A673 (cell line): Measurements from ENCODE around the gene PLCB4. TPM values are rescaled to one million over a fixed set of nuclear protein-coding genes. Genes with fewer than 3 reads are reported as not detected.

Source experiments
- BruUV-seq: library from RNA; stranded (reverse); fragments of 400-500 nt; replicated peaks from 2 replicates; lab custom pipeline; 2021; lab: Mats Ljungman, UMichigan
- CTCF ChIA-PET: fragments of 300-600 bp; sonication (Branson Sonifier 250); formaldehyde crosslinking; loops from one replicate; lab custom pipeline; 2022; ENCODE audit warnings: antibody characterized with exemption; lab: Charles Lee
- POLR2A ChIA-PET: fragments of 300-600 bp; sonication (Branson Sonifier 250); formaldehyde crosslinking; loops from one replicate; lab custom pipeline; 2022; ENCODE audit warnings: antibody characterized with exemption; ENCODE audit not compliant: low non-redundant PET; lab: Charles Lee
- DNase-seq: peaks from one replicate; pipeline ENCODE4 v3.0.0-alpha.2; 2015; ENCODE audit warnings: low spot score
- H3K27ac ChIP-seq: fragments of 200-600 bp; sonication (generic); 2 replicates; pipeline ENCODE4 v1.5.1; 2016; ENCODE audit warnings: mixed run types, low read depth, mild to moderate bottlenecking, mixed read lengths, antibody characterized with exemption, low read length; ENCODE audit not compliant: poor library complexity, severe bottlenecking
- H3K27me3 ChIP-seq: fragments of 200-600 bp; sonication (generic); replicated peaks from 2 replicates; pipeline ENCODE4 v1.6.1; 2017; ENCODE audit warnings: mixed run types, low read depth, mild to moderate bottlenecking, mixed read lengths, antibody characterized with exemption, low read length; ENCODE audit not compliant: insufficient read depth, poor library complexity
- H3K36me3 ChIP-seq: fragments of 200-600 bp; sonication (generic); 2 replicates; pipeline ENCODE4 v1.6.1; 2016; ENCODE audit warnings: mixed run types, mild to moderate bottlenecking, mixed read lengths, antibody characterized with exemption, low read length; ENCODE audit not compliant: insufficient read depth, poor library complexity, severe bottlenecking
- H3K4me1 ChIP-seq: fragments of 200-600 bp; sonication (generic); 2 replicates; pipeline ENCODE4 v1.6.1; 2017; ENCODE audit warnings: mixed run types, mild to moderate bottlenecking, mixed read lengths, antibody characterized with exemption, low read length; ENCODE audit not compliant: insufficient read depth, poor library complexity, severe bottlenecking
- H3K4me3 ChIP-seq: fragments of 200-600 bp; sonication (generic); 2 replicates; pipeline ENCODE4 v1.5.1; 2016; ENCODE audit warnings: low read depth, mixed run types, mild to moderate bottlenecking, mixed read lengths, low read length; ENCODE audit not compliant: poor library complexity, severe bottlenecking
- H3K9me3 ChIP-seq: fragments of 200-600 bp; sonication (generic); 2 replicates; pipeline ENCODE4 v1.6.1; 2016; ENCODE audit warnings: mixed run types, low read depth, mild to moderate bottlenecking, mixed read lengths, antibody characterized with exemption, low read length; ENCODE audit not compliant: poor library complexity, severe bottlenecking
- EZH2 ChIP-seq: fragments of 200-600 bp; sonication (generic); IDR thresholded peaks from 2 replicates; pipeline ENCODE4 v1.6.1; 2017; ENCODE audit warnings: borderline replicate concordance, low read depth, mild to moderate bottlenecking, mixed read lengths, antibody characterized with exemption, low read length; ENCODE audit not compliant: poor library complexity, severe bottlenecking
- intact Hi-C: fragments of 100-400 bp; cut with micrococcal nuclease; formaldehyde crosslinking; loops from one replicate; pipeline ENCODE4 v1.10.0; 2022; ENCODE audit not compliant: unreplicated experiment
- total RNA-seq: library from RNA; stranded (reverse); gene quantifications from 2 replicates; pipeline ENCODE4 v1.2.3, GENCODE V29; 2021
- TF ChIP-seq, protein P1 (sequence below): fragments of 300-800, 200-600 bp; sonication (generic); conservative IDR thresholded peaks from 2 replicates; pipeline ENCODE4 v1.5.1; 2017; ENCODE audit warnings: low read depth, mild to moderate bottlenecking, antibody characterized with exemption, low read length, moderate library complexity, mixed read lengths

Gene PLCB4
- total RNA-seq, 1 experiment from 2014 or later, result 6.2 TPM

DNA sequence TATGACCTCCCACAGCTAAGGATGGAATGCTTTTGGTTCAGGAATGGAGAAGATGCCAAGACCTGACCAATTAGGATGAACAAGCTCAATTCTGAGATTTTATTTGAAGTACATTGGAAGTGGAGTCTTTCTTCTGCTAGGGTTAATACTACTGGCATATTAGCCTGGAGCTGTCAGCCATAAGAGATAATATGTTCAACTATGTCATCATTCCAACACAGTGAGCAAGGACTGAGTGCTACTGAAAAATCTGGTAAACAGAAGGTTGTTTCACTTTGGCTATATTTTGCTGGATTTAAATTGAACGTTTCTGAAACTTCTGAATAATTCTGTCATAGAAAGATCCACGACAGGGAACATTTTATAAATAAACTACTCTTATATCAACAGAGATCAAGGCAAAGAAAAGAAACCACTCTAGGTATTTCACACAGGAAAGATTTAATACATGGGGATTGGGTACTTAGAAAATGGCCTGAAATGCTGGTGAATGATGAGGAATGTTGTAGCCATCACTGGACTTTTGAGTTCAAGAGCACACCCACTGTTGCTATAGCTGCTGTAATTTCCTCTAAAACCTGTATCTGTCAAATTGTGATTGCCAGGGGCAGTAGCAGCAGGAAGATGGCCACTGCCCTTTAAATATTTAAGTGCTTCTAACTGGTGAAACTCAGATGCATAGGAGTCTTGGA, 200.5 kb downstream of the PLCB4 start:
- Histone ChIP-seq H3K4me3 (no peak overlapping the region), H3K4me1 (no peaks in the 10 kb centered on the region), H3K9me3 (no peaks in the 10 kb centered on the region), H3K27me3 (no peaks in the 10 kb centered on the region), H3K36me3 (no peaks in the 10 kb centered on the region), H3K27ac (no peak overlapping the region)
- BruUV-seq, result no TSS peak
- intact Hi-C loops, result no loop called here
- no peak for DNase-seq
- POLR2A ChIA-PET, result no interaction called here
- TF ChIP-seq, protein P1, sequence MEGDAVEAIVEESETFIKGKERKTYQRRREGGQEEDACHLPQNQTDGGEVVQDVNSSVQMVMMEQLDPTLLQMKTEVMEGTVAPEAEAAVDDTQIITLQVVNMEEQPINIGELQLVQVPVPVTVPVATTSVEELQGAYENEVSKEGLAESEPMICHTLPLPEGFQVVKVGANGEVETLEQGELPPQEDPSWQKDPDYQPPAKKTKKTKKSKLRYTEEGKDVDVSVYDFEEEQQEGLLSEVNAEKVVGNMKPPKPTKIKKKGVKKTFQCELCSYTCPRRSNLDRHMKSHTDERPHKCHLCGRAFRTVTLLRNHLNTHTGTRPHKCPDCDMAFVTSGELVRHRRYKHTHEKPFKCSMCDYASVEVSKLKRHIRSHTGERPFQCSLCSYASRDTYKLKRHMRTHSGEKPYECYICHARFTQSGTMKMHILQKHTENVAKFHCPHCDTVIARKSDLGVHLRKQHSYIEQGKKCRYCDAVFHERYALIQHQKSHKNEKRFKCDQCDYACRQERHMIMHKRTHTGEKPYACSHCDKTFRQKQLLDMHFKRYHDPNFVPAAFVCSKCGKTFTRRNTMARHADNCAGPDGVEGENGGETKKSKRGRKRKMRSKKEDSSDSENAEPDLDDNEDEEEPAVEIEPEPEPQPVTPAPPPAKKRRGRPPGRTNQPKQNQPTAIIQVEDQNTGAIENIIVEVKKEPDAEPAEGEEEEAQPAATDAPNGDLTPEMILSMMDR, result no peak
- TF ChIP-seq EZH2, result no peak
- CTCF ChIA-PET, result no interaction called here

DNA sequence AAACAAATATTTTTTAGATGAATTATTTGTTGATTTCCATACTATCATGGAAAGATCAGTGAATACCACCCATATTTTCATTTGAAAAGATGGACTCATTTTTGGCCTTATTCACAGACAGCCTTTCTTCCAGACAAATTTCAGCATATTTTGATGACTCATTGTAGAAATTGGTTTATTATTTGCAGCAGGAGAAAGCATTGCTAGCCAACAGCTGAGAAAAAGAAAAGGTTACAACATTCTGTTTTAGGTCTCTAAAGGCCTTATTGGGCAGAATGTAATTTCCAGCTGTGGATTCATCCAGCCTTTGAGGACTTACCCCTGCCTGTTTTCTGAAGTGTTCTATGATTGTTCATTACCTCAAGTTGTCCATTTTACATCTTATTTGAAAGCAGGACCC, 201.9 kb downstream of the PLCB4 start:
- H3K27me3 ChIP-seq, result no peaks in the 10 kb centered on the region
- H3K27ac ChIP-seq, result no peak overlapping the region
- H3K36me3 ChIP-seq, result no peaks in the 10 kb centered on the region
- intact Hi-C loops, result no loop called here
- no peaks in the 10 kb centered on the region for H3K9me3 ChIP-seq
- no TSS peak for BruUV-seq
- H3K4me3 ChIP-seq, result no peak overlapping the region
- no peak for DNase-seq
- POLR2A ChIA-PET, result no interaction called here
- no peaks in the 10 kb centered on the region for H3K4me1 ChIP-seq
- TF ChIP-seq, protein P1, result no peak
- TF ChIP-seq EZH2, result no peak
- CTCF ChIA-PET, result no interaction called here

DNA sequence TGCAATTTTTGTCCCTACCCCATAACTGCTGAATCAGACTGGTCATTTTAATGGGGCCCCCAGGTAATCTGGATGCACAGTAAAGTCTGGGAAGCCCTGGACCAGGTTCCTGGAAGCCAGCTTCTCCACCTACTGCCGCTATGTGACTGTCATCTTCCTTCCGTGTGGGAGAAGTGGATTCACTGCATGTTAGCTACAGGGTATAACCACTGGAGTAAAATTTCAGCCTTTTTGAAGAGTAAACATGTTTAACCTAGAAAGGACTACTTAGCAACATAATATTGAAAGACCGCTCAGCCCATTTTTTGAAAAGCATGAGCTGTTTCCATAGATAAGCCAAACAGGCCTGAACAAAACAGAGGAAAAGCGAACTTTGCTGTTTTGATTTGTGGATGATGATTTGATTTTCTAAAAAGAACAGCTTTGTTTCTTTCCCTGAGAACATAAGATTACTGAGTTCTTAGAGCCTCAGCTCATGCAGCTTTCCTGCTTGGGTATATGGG, 208.1 kb downstream of the PLCB4 start:
- H3K4me1 ChIP-seq, result peaks cover 9% of the 10 kb centered on the region
- BruUV-seq, result no TSS peak
- intact Hi-C loops, result no loop called here
- H3K27ac ChIP-seq, result no peak overlapping the region
- TF ChIP-seq, protein P1, result no peak
- TF ChIP-seq EZH2, result no peak
- H3K4me3 ChIP-seq, result no peak overlapping the region
- DNase-seq, result no peak
- ChIA-PET POLR2A (no interaction called here), CTCF (no interaction called here)
- H3K9me3 ChIP-seq, result no peaks in the 10 kb centered on the region
- no peaks in the 10 kb centered on the region for H3K27me3 ChIP-seq
- no peaks in the 10 kb centered on the region for H3K36me3 ChIP-seq
